Stimulated activated naive B cell treated with anti-CD40 and anti-IgM and Interleukin-4, amounts not matched to agents 10 μg/mL and 1 μg/mL and 100 μg/mL, for 72 hours (primary cell): Measurements from ENCODE around the gene CCDC90B.

ENCODE experiments used
- ATAC-seq, 2 donors: fragments of 150-1000 bp; cut with Tn5 transposase; replicated peaks; 2 replicates each; pipeline ENCODE4 v1.10.0; 2021; ENCODE audit warnings: moderate library complexity in 1 of 2
- DNase-seq: peaks from one replicate; pipeline ENCODE4 v3.0.0; 2021
- H3K27ac Mint-ChIP-seq: one replicate; pipeline ENCODE4 v1.8.0; 2022; ENCODE audit warnings: mild to moderate bottlenecking, mixed read lengths
- H3K27me3 Mint-ChIP-seq, 2 donors: one replicate each; pipeline ENCODE4 v1.8.0; 2022; ENCODE audit warnings: mixed read lengths in 2 of 2
- H3K36me3 Mint-ChIP-seq, 2 donors: one replicate each; pipeline ENCODE4 v1.8.0; 2022; ENCODE audit warnings: mixed read lengths in 2 of 2, mild to moderate bottlenecking in 1 of 2
- H3K4me1 Mint-ChIP-seq, 2 donors: one replicate each; pipeline ENCODE4 v1.8.0; 2022; ENCODE audit warnings: mixed read lengths in 2 of 2, mild to moderate bottlenecking in 1 of 2
- H3K4me3 Mint-ChIP-seq, 2 donors: one replicate each; pipeline ENCODE4 v1.8.0; 2022; ENCODE audit warnings: mild to moderate bottlenecking in 2 of 2, mixed read lengths in 2 of 2, moderate library complexity in 1 of 2
- H3K9me3 Mint-ChIP-seq, 2 donors: one replicate each; pipeline ENCODE4 v1.8.0; 2022; ENCODE audit warnings: mixed read lengths in 2 of 2, mild to moderate bottlenecking in 1 of 2

The CCDC90B gene

DNA sequence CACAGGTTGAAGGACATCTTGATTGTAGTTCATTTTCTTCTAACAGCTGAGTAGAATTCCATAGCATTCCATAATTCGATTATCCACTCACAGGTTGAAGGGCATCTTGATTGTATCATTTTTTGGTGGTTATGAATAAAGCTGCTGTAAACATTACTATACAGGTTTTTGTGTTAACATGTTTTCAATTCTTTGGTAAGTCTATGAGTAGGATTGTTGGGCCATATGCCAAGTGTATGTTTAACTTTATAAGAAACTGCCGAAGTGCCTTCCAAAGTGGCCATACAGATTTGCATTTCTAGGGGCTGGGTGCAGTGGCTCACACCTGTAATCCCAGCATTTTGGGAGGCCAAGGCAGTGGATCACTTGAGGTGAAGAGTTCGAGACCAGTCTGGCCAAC, 48.1 kb downstream of the CCDC90B start:
- Mint-ChIP-seq H3K4me3 (no peak overlapping the region), H3K4me1 (peaks cover 0 to 1% of the 10 kb centered on the region in 2 donors), H3K9me3 (no peaks in the 10 kb centered on the region), H3K27ac (no peak overlapping the region), H3K27me3 (no peaks in the 10 kb centered on the region), H3K36me3 (peaks cover 4 to 7% of the 10 kb centered on the region in 2 donors)
- ATAC-seq: no peak
- no peak for DNase-seq

DNA sequence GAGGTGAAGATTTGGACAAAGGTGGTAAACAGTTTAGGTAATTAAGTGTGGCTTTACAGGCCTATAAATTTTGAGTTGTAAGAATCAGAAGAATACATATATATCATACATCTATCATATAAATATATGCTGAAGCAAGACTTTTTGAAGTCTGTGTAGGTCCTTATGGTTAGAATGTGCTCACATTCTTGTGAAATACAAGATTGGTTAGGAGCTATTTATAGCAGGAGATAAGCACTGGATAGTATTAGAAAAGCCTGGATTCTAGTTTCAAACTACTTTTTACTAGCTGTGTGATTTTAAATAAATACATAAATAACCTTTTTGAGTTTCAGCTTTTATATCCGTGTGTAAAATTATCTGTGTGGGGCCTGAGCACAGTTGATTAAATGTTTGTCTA, 50.3 kb downstream of the CCDC90B start:
- DNase-seq (no peak), ATAC-seq (no peak)
- Mint-ChIP-seq H3K4me1 (no peaks in the 10 kb centered on the region), H3K36me3 (peaks cover 0 to 7% of the 10 kb centered on the region in 2 donors), H3K27ac (no peak overlapping the region), H3K4me3 (no peak overlapping the region), H3K9me3 (no peaks in the 10 kb centered on the region), H3K27me3 (no peaks in the 10 kb centered on the region)

DNA sequence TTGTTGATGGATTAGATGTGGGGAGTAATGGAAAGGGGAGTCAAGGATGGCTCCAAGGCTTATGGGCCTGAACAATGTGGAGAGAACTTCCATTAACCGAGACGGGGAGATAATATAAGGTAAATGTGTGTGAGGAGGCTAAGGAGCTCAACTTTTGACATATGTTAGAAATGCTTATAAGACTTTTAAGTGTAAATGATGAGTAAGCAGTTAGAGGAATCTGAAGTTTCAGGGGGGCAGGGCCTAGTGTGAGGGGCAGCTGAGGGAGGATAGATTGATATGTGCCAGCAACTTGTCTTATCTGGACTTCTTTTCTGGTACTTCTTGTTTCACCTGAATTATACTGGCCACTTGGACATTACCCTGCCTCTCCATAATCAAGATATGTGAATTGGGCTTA, 62.7 kb downstream of the CCDC90B start:
- H3K4me3 Mint-ChIP-seq: no peak overlapping the region
- no peak for DNase-seq
- H3K4me1 Mint-ChIP-seq: peaks cover 0 to 5% of the 10 kb centered on the region in 2 donors
- ATAC-seq: no peak
- H3K27ac Mint-ChIP-seq: no peak overlapping the region
- H3K9me3 Mint-ChIP-seq: no peaks in the 10 kb centered on the region
- H3K36me3 Mint-ChIP-seq: no peaks in the 10 kb centered on the region
- H3K27me3 Mint-ChIP-seq: no peaks in the 10 kb centered on the region

DNA sequence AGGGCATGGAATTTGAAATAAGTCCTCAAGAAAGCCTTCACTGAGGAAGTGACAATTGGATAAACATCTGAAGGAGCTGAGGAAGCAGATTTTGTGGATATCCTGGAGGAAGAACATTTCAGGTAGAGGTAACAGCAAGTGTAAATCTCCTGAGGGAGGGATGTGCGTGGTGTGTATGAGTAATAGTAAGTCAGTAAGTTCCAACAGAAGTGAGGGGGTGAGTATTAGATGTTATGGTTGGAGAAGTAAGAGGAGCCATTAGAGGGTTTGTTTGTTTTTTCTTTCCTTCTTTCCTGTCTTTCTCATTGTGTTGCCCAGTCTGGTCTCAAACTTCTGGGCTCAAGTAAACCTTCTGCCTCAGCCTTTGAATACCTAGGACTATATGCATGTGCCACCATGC, 63.7 kb downstream of the CCDC90B start:
- DNase-seq (no peak), ATAC-seq (no peak)
- Mint-ChIP-seq H3K4me3 (no peak overlapping the region), H3K27me3 (no peaks in the 10 kb centered on the region), H3K27ac (no peak overlapping the region), H3K9me3 (no peaks in the 10 kb centered on the region), H3K36me3 (no peaks in the 10 kb centered on the region), H3K4me1 (peaks cover 0 to 5% of the 10 kb centered on the region in 2 donors)

DNA sequence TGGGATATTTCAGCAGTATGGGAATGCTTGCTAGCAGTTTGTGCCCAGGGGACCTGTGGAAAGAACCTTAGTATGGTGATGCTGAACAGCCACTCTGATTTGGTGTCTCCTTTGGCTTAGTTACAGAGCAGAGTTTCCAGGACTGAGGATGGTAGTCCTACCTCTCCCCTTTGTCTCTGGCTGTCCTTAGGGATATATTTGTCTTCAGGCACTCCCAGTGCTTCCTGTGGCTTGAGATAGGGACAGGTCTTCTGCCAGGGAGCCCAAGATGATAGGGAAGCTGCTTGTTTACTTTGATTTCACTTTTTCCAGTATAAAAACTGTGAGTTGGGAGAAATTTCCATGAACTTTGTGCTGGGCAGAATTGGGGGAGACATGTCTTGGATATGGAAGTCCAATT, 64.5 kb downstream of the CCDC90B start:
- DNase-seq (no peak), ATAC-seq (no peak)
- Mint-ChIP-seq H3K27ac (no peak overlapping the region), H3K36me3 (peaks cover 0 to 1% of the 10 kb centered on the region in 2 donors), H3K4me3 (no peak overlapping the region), H3K9me3 (no peaks in the 10 kb centered on the region), H3K4me1 (peaks cover 0 to 5% of the 10 kb centered on the region in 2 donors), H3K27me3 (no peaks in the 10 kb centered on the region)

DNA sequence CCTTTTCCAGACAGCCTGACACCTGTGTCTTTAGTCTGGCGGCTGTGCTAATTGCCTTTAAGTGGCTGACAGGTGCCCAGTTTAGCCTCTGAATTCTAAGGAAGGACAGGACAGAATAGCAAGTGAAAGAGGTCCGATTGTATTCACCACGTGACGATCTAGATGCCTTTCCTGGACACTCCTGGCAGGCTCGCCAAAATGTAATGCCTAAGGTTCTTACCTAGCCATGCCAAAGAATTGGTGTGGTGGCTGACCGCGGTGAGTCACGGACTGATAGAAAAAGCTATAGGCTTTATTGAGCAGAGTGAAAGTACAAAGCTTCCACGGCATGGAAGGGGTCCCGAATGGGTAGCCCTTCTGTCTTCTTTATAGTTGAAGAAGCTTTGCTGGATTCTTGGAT, 65.9 kb downstream of the CCDC90B start:
- ATAC-seq: no peak

DNA sequence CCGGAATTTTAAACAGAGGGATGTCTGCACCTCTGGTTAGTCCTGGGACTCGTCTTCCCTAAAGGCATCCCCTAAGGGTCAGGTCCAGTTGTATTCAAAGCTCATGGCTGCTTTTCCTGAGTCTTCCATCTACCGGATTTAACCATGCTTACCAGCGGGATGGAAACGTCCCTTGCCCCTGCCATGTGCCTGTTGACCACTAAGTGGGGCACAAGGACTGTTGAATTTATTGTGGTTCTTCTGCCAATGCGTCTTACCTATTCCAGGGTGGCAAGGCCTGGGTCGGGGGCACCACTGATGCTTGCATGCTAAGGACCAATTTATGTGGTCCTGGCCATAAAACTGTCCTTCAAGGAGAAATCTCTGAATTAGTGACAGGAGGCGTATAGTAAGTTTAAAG, 67.1 kb downstream of the CCDC90B start:
- Mint-ChIP-seq H3K4me1 (peaks cover 0 to 5% of the 10 kb centered on the region in 2 donors), H3K36me3 (peaks cover 2 to 16% of the 10 kb centered on the region in 2 donors), H3K27me3 (no peaks in the 10 kb centered on the region), H3K9me3 (no peaks in the 10 kb centered on the region), H3K27ac (no peak overlapping the region), H3K4me3 (no peak overlapping the region)
- DNase-seq (no peak), ATAC-seq (no peak)

More for the DNA sequence above, 65.9 kb downstream of the CCDC90B start:
- Mint-ChIP-seq H3K9me3 (no peaks in the 10 kb centered on the region), H3K4me3 (no peak overlapping the region), H3K27ac (no peak overlapping the region), H3K4me1 (peaks cover 0 to 5% of the 10 kb centered on the region in 2 donors), H3K27me3 (no peaks in the 10 kb centered on the region), H3K36me3 (peaks cover 2 to 10% of the 10 kb centered on the region in 2 donors)
- DNase-seq: no peak
